Adipocyte (in vitro differentiated cells): Measurements from ENCODE around the gene CYP2W1.

Source experiments
- DNase-seq: peaks from one replicate; pipeline ENCODE4 v3.0.0-alpha.2; 2015; ENCODE audit warnings: low read depth
- H3K27me3 ChIP-seq: replicated peaks from 2 replicates; pipeline ENCODE4 v1.7.0; 2013; ENCODE audit warnings: mild to moderate bottlenecking, low read length, moderate library complexity; ENCODE audit not compliant: control insufficient read depth, insufficient read depth
- H3K36me3 ChIP-seq: 2 replicates; pipeline ENCODE4 v1.7.0; 2013; ENCODE audit warnings: low read length, mild to moderate bottlenecking, moderate library complexity; ENCODE audit not compliant: control insufficient read depth, insufficient read depth, severe bottlenecking
- H3K4me1 ChIP-seq: 2 replicates; pipeline ENCODE4 v1.7.0; 2013; ENCODE audit warnings: mild to moderate bottlenecking, low read length, moderate library complexity; ENCODE audit not compliant: control insufficient read depth, insufficient read depth
- H3K4me3 ChIP-seq: 2 replicates; pipeline ENCODE4 v1.7.0; 2013; ENCODE audit warnings: mild to moderate bottlenecking, low read length, moderate library complexity
- H3K9ac ChIP-seq: 2 replicates; pipeline ENCODE4 v1.7.0; 2013; ENCODE audit warnings: mild to moderate bottlenecking, low read length, moderate library complexity
- H3K9me3 ChIP-seq: 2 replicates; pipeline ENCODE4 v1.7.0; 2013; ENCODE audit warnings: mild to moderate bottlenecking, low read length, moderate library complexity; ENCODE audit not compliant: control insufficient read depth

Gene CYP2W1

DNA sequence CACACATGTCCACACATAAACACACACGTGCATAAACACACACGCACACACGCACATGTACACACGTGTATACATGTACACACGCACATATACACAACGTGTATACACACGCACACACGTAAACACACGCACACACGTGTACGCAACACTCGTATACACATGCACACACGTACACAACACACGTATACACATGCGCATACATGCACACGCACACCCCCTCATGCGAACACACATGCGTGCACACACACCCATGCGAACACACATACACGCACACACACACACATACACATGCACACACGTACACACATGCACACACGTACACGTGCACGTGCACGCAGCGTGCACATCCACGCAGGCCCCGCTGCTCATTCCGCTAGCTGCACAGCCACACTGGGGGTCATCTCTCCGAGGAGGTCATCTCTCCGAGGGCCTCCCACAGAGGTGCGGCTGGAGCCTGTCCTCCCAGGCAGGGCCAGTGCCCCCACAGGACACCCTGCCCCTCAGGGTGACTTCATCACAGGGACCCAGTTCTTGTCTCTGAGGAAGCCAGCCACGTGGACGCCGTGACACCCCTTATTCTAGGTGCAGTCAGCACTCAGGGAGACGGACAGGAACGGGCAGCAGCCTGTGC is 25.9 kb downstream of the CYP2W1 start:
- no peak overlapping the region for H3K4me3 ChIP-seq
- no peaks in the 10 kb centered on the region for H3K9me3 ChIP-seq
- DNase-seq: no peak
- H3K4me1 ChIP-seq: peaks cover 2% of the 10 kb centered on the region
- H3K36me3 ChIP-seq: no peaks in the 10 kb centered on the region
- no peak overlapping the region for H3K9ac ChIP-seq
- no peaks in the 10 kb centered on the region for H3K27me3 ChIP-seq

GRCh38 chr7:1009747-1010146 is 26.8 kb downstream of the CYP2W1 start:
- H3K9me3 ChIP-seq: no peaks in the 10 kb centered on the region
- H3K36me3 ChIP-seq: no peaks in the 10 kb centered on the region
- no peak overlapping the region for H3K9ac ChIP-seq
- H3K4me1 ChIP-seq: peaks cover under 1% of the 10 kb centered on the region
- DNase-seq: no peak
- no peak overlapping the region for H3K4me3 ChIP-seq
- no peaks in the 10 kb centered on the region for H3K27me3 ChIP-seq

- no peaks in the 10 kb centered on the region for H3K36me3 ChIP-seq
- no peak overlapping the region for H3K4me3 ChIP-seq
- no peaks in the 10 kb centered on the region for H3K27me3 ChIP-seq
- DNase-seq: no peak
- H3K9me3 ChIP-seq: no peaks in the 10 kb centered on the region
- no peaks in the 10 kb centered on the region for H3K4me1 ChIP-seq
- H3K9ac ChIP-seq: no peak overlapping the region
These were observed 27.2 kb downstream of the CYP2W1 start for GRCh38 chr7:1010226-1010625.

- no peak overlapping the region for H3K9ac ChIP-seq
- no peaks in the 10 kb centered on the region for H3K36me3 ChIP-seq
- DNase-seq: no peak
These were observed 28.5 kb downstream of the CYP2W1 start for GRCh38 chr7:1011297-1012003.

DNA sequence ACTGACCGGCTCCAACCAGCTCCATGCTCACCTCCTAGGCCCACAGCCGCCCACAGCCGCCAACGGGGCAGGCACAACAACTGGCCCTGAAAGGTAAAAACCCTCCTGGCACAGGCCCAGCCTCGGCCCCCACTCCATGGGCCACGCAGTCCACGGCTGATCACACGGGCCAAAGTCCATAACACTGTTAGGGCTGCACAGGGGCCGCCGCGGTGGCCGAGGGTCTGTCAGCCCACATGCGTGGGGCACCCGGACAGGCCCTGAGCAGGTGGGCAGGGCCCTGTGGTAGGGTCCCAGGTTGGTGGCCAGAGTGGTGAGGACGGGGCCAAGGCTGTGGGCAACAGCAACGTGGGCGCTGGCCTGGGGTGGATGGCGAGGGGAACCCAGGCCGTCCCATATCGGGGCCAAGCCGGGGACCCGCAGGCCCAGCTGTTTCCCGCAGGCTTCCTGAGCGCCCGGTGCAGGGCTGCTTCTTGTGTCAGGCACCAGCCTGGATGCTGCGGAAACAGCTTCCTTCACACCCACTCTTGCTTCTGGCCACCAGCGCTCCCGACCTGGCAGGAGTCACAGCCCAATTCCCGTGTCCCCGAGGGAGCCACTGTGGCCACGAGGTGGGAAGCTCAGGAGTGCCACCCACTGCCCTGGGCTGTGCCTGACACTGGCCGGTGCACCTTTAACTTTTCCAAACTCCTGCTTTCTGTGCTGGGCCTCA is 29.2 kb downstream of the CYP2W1 start:
- H3K4me3 ChIP-seq: no peak overlapping the region
- H3K9me3 ChIP-seq: no peaks in the 10 kb centered on the region
- H3K36me3 ChIP-seq: no peaks in the 10 kb centered on the region
- no peaks in the 10 kb centered on the region for H3K27me3 ChIP-seq
- H3K4me1 ChIP-seq: no peaks in the 10 kb centered on the region
- no peak for DNase-seq
- no peak overlapping the region for H3K9ac ChIP-seq

More at GRCh38 chr7:1011297-1012003, 28.5 kb downstream of the CYP2W1 start:
- Histone ChIP-seq H3K4me1 (no peaks in the 10 kb centered on the region), H3K27me3 (no peaks in the 10 kb centered on the region), H3K9me3 (no peaks in the 10 kb centered on the region), H3K4me3 (no peak overlapping the region)

DNA sequence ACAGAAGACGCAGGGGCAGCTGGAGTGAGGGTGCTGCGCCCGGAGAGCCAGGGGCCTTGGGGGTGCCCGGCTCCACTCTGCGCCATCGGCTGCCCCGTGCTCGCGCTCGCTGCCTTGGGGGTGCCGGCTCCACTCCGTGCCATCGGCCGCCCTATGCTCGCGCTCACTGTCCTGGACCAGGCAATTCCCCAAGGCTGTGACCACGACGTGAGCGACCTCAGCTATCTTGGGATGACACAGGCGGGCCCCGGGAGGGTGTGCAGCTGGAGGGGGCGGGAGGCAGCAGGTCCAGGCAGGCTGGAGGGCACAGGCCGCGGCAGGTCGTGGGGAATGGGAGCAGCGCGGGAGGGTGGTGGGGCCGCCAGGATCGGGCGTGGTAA is 29.7 kb downstream of the CYP2W1 start:
- Histone ChIP-seq H3K9ac (no peak overlapping the region), H3K27me3 (no peaks in the 10 kb centered on the region), H3K4me3 (no peak overlapping the region), H3K4me1 (no peaks in the 10 kb centered on the region), H3K36me3 (no peaks in the 10 kb centered on the region), H3K9me3 (no peaks in the 10 kb centered on the region)
- no peak for DNase-seq

DNA sequence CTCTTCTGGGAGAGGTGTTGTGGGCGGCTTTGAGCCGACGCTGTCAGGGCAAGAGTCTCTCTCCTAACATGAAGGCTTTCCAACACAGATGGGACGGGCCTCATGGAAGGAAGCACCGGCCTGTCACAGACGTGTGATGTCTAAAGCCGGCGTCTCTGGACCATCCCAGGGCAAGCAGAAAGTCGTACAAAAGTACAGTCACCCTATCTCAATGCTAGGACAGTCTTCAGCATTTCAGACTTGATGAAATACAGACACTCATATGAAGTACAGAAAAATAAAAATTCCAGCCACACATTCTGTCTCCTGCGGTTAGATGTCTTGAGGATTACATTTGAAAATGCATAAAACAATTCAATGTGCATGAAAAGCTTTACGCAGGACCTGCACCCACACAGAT is 30.6 kb downstream of the CYP2W1 start:
- Histone ChIP-seq H3K36me3 (no peaks in the 10 kb centered on the region), H3K4me1 (no peaks in the 10 kb centered on the region), H3K9me3 (no peaks in the 10 kb centered on the region), H3K9ac (no peak overlapping the region), H3K27me3 (no peaks in the 10 kb centered on the region), H3K4me3 (no peak overlapping the region)
- peak; percentile 16 for DNase-seq

DNA sequence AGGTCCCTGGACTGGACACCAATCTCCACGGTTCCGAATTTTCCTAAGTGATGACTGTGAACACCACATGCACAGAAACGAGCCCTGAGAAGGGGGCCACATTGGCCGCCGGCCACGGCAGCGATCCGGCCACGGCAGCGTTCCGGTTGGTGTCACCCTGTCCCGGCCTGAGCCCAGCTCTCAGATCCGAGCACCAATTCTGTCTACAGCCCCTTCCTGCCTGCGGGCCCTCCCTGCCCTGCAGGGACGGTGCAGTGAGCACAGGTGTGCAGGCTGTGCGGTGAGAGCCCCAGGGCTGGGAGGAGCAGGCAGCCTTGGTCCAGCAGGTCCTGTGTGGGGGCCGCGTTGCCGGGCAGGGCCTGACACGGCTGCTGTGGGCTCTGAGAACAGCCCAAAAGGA is 31.7 kb downstream of the CYP2W1 start:
- Histone ChIP-seq H3K4me1 (no peaks in the 10 kb centered on the region), H3K27me3 (no peaks in the 10 kb centered on the region), H3K9me3 (no peaks in the 10 kb centered on the region), H3K36me3 (no peaks in the 10 kb centered on the region), H3K4me3 (no peak overlapping the region), H3K9ac (no peak overlapping the region)
- no peak for DNase-seq

GRCh38 chr7:1015196-1016121 is 32.5 kb downstream of the CYP2W1 start:
- H3K36me3 ChIP-seq: no peaks in the 10 kb centered on the region
- H3K9ac ChIP-seq: no peak overlapping the region
- H3K9me3 ChIP-seq: no peaks in the 10 kb centered on the region
- no peak for DNase-seq
- H3K4me3 ChIP-seq: no peak overlapping the region
- no peaks in the 10 kb centered on the region for H3K4me1 ChIP-seq
- no peaks in the 10 kb centered on the region for H3K27me3 ChIP-seq

DNA sequence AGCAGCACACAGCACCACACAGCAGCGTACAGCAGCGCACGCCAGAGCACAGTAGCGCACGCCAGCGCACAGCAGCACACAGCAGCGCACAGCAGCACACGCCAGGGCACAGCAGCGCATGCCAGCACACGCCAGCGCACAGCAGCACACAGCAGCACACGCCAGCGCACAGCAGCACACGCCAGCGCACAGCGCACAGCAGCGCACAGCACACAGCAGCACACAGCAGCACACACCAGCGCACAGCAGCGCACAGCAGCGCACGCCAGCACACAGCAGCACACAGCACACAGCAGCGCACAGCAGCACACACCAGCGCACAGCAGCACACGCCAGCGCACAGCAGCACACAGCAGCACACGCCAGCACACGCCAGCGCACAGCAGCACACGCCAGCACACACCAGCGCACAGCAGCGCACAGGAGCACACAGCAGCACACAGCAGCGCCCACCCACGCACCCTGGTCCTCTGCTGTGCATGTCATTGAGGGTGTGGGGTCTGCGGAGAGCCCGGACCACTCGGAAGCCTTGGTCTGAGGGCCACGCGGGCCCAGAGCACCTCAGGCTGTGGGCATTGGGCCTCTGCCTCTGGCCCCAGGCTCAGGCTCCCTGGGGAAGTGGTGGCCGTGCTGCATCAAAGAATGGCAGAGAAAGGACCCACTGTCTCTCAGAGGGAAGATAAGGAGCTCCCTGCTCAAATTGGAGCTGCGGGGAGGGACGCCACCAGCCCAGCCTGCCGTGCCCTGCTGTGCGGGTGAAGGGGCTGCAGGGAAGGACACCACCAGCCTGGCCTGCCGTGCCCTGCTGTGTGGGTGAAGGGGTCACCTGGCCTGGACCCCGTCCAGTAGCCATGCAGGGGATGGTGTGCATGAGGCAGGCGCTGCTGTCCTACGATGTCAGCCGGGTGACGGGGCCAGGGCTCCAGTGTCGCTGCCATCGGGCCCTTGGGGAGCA is 33.9 kb downstream of the CYP2W1 start:
- no peak for DNase-seq
- Histone ChIP-seq H3K27me3 (no peaks in the 10 kb centered on the region), H3K36me3 (no peaks in the 10 kb centered on the region), H3K4me3 (no peak overlapping the region), H3K4me1 (no peaks in the 10 kb centered on the region), H3K9me3 (no peaks in the 10 kb centered on the region), H3K9ac (no peak overlapping the region)
